NOMO-1 (cell line): ENCODE results near the gene BORCS5.
"Not testable (repeated sequence)": the region's sequence is repeated elsewhere in the genome, so short reads cannot be mapped to it uniquely, and the experiment has no call there.

Experiments
- DNase-seq, 2 experiments: peaks; one replicate each; lab custom pipeline; 2025; ENCODE audit not compliant: unreplicated experiment in 2 of 2; lab: John Stamatoyannopoulos, UW

BORCS5 gene

DNA sequence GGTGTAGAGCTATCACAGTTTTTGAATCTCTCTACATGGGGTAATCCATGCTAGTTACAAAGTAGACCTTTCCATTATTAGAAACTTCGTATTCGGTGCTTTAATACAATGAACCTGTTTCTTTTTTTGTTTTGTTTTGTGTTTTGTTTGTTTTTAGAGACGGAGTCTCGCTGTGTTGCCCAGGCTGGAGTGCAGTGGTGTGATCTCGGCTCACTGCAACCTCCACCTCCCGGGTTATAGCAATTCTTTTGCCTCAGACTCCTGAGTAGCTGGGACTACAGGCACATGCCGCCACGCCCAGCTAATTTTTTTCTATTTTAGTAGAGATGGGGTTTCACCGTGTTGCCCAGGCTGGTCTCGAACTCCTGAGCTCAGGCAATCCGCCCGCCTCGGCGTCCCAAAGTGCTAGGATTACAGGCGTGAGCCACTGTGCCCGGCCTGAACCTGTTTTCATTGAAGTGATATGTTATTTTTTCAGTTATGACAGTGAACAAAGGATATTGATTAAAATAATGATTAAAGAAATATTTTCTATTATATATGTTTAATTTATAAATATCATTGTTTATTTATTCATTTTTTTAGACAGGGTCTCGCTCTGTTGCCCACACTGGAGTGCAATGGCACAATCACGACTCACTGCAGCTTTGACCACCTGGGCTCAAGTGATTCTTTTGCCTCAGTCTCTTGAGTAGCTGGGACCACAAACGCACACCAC lies 5.3 kb upstream of the BORCS5 start:
- DNase-seq, result not testable (repeated sequence)

DNA sequence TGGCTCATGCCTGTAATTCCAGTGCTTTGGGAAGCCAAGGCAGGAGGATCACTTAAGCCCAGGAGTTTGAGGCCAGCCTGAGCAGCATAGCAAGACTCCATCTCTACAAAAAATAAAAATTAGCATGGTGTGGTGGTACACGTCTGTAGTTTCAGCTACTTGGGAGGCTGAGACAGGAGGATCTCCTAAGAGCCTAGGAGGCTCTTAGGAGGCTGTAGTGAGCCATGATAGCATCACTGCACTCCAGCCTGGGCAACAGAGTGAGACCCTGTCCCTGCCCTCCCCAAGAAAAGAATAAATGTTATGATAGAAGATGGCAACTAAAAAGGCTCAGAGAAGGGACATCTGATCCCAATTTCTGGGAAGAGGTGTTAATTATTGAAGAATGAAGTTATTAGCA lies 3.6 kb upstream of the BORCS5 start:
- no peak for DNase-seq

DNA sequence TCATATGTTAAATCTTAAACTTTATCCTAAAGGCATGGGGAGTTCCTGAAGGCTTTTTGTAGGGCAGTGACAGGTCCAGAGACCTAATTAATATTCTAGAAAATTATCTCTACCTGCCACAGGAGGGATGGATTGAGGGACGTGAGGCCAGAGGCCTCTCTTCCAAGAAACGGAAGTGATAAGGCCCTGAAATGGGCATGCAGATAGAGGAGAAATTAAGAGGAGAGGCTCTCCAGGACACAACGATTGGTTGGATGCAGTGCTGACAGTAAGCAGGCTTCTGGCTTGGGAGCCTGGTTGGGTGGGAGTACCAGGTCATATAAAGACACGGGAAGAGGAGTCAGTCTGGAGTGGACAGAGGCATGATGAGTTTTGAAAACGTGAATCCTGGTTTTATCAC lies 3.1 kb upstream of the BORCS5 start:
- no peak for DNase-seq

GRCh38 chr12:12356467-12356895 lies 397 bp upstream of the BORCS5 start:
- DNase-seq, result no peak

GRCh38 chr12:12357719-12358461 lies 1.0 kb downstream of the BORCS5 start:
- DNase-seq, result peak; percentile 38

DNA sequence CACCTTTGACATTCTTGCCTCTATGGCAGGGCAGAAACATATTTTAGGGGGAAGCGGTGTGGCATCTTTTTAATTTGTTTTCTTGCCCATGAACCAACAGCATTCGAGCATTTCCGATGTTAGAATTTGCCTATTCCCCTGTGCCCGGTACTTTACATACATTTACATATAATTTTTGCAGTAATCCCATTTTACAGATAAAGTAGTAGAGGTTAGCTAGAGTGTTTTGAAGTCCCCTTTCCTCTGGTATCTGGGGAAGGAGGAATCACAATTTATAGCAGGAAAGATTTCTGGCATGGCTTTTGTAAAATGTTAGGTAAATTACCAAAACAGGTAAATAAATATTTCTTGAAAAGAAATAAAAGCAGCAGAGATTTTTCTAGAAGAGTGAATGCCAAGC lies 1.6 kb downstream of the BORCS5 start:
- DNase-seq, result no peak

DNA sequence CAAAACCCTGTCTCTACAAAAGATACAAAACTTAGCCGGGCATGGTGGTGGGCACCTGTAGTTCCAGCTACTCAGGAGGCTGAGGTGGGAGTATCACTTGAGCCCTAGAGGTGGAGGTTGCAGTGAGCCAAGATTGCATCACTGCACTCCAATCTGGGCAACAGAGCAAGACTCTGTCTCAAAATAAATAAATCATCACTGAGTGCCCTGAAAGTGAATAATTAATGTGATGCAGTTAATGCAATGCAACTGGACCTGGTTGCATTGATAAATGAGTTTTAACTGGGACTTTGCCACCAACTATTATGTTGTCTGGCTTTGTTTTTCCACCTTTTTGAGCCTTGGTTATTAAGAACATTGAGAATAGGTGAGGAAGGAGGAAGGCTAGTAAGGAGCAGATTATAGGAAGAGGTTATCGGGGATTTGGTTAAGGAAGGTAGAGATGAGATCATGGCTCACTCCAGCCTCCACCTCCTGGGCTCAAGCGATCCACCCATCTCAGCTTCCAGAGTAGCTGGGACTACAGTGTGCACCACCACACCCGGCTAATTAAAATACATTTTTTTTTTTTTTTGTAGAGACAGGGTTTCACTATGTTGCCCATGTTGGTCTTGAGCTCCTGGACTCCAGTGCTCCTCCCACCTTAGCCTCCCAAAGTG lies 8.0 kb downstream of the BORCS5 start:
- no peak for DNase-seq

GRCh38 chr12:12365446-12365802 lies 8.5 kb downstream of the BORCS5 start:
- DNase-seq, result no peak

DNA sequence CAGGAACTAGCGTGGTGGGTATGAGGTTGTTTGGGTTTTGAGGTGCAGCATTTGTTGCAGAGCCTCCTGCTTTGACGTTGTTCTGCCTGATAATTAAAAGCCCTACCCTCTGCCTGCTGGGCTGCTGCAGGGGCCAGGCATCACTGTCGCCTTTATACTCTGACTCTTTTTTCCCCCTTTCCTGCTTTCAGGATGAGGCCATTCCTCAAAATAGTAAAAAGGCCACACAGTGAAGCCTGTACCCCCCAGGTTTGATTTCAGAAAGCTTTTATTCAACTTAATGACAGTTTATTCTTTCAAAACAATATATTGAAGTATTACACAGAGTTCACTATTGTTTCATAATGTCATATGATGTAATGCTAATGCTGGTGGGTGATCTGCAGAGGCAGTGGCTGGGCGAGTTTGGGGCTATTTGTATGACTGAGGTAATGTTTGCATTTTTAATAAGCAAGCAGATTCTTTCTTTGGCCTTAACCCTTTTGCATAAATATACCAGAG lies 9.1 kb downstream of the BORCS5 start:
- no peak for DNase-seq

- no peak for DNase-seq
Observed at GRCh38 chr12:12366701-12367481, 10.0 kb downstream of the BORCS5 start.

DNA sequence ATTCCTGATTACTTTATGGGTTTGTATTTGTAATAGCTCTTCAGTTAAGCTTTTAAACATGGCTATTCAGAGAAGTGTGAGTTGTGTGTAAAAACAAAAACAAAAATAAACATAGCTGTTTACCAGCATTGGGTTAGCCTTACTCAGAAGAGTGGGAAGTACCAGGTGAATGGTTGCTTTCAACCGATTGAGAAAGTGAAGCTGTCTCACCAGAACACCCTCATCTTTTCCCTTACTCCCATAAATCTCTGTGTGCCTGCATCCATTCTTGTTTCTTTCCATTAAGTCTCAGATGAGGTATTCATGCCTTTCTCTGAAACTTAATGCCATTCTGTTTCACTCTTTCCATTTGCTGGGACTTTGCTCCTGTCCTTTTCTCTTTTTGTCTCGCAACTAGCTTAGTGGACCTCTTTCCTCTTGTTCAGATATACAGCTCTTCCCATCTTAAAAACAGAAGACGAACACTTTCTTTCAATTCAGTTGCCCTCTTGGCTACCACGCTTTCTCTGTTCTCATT lies 10.7 kb downstream of the BORCS5 start:
- DNase-seq, result no peak

GRCh38 chr12:12372946-12373722 lies 16.3 kb downstream of the BORCS5 start:
- no peak for DNase-seq

GRCh38 chr12:12376646-12377448 lies 20.0 kb downstream of the BORCS5 start:
- DNase-seq, result peak; percentile 45 to 83

DNA sequence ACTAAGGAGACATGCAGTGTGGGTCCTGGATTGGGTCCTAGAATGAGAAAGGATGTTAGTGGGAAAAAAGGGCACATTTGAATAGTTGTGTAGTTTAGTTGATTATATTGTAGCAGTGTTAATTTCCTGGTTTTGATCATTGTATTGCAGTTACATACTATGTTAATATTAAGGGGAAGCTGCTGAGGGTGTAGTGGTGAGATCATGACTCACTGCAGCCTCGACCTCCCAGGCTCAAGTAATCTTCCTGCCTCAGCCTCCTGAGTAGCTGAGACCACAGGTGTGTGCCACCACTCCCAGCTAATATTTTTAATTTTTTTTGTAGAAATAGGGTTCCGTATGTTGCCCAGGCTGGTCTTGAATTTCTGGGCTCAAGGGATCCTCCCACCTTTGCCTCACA lies 21.7 kb downstream of the BORCS5 start:
- DNase-seq, result no peak

DNA sequence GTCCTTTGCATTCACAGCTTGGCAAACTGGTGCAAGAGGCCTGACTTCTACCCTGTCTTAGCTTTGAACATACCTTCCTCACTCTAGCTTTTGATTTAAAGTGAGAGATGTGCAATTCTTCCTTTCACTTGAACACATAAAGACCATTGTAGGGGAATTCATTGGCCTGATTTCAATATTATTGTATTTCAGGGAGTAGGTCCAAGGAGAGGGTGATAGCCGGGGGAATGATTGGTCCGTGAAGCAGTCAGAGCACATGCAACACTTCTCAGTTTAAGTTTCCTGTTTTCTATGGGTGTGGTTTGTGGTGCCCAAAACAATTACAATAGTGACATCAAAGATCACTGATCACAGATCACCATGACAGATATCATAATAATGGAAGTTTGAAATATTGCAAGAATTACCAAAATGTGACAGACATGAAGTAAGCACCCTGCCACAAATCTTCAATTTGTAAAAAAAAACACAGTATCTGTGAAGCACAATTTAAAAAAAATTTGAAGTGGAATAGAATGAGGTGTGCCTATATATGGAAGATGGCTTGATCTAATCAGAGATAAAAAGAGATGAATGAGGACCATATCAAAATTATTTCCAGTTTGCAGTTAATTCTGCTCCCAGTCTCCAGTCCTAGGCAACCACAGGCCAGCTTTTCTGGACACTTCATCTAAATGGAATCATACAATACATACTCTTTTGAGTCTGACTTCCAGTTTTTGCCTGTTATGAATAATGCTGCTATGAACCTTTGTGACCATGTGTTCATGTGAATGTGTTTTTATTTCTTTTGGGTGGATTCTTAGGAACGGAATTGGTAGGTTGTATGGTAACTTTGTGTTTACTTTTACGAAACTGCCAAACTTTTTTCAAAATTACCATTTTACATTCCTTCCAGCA lies 23.2 kb downstream of the BORCS5 start:
- peak; percentile 51 to 62 for DNase-seq

DNA sequence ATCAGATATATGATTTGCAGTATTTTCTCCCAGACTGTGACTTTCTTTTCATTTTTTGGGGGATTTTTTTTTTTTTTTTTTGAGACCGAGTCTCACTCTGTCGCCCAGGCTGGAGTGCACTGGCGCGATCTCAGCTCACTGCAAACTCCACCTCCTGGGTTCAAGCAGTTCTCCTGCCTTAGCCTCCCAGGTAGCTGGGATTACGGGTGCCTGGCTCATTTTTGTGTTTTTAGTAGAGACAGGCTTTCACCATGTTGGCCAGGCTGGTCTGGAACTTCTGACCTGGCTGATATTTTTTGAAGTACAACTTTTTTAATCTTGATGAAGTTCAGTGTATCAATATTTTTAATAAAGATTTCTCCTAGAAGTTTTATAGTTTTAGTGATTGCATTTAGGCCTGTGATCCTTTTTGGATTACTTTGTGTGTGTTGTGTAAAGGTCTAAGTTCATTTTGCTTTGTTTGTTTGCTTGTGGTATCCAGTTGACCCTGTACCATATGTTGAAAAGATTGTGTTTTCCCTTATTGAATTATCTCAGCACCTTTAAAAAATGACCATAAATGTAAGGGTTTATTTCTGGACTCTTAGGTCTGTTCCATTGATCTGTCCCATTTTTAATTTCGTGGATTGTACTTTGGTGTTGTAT lies 24.2 kb downstream of the BORCS5 start:
- no peak for DNase-seq

GRCh38 chr12:12381982-12382381 lies 25.1 kb downstream of the BORCS5 start:
- no peak for DNase-seq
